Measurements from ENCODE around the gene SARDH.

Gene SARDH

GRCh38 chr9:133780962-133781827, 43.0 kb upstream of the SARDH start:
- TF ChIP-seq CTCF (IDR thresholded peaks at IDR 0.05; ENCODE audit: low read length) = no peak
- no peak for TF ChIP-seq EZH2phosphoT487 (IDR thresholded peaks at IDR 0.05; ENCODE audit: low read length)
- no peak for TF ChIP-seq EZH2 (optimal IDR thresholded peaks at IDR 0.05; ENCODE audit: low read depth, low read length)
- Histone ChIP-seq H2AFZ (ENCODE audit: low read length) (no peak overlapping the region), H3K9me3 (replicated peaks; ENCODE audit: insufficient read depth, low read length) (no peaks in the 10 kb centered on the region), H3K4me3 (ENCODE audit: low read length) (no peak overlapping the region), H3K27me3 (replicated peaks; ENCODE audit: insufficient read depth, low read length) (peaks cover 15% of the 10 kb centered on the region), H3K79me2 (ENCODE audit: low read length) (no peaks in the 10 kb centered on the region), H3K4me2 (ENCODE audit: low read depth, low read length) (no peak overlapping the region), H3K9ac (ENCODE audit: low read length) (no peak overlapping the region), H3K4me1 (ENCODE audit: low read length) (no peaks in the 10 kb centered on the region), H4K20me1 (ENCODE audit: insufficient read depth, low read length) (no peaks in the 10 kb centered on the region), H3K36me3 (replicated peaks; ENCODE audit: insufficient read depth, low read length) (no peaks in the 10 kb centered on the region), H3F3A (ENCODE audit: insufficient read depth, low read length) (no peaks in the 10 kb centered on the region), H3K27ac (ENCODE audit: low read length) (no peak overlapping the region), H3K9me2 (replicated peaks; ENCODE audit: insufficient read depth, low read length) (no peaks in the 10 kb centered on the region)
- DNase-seq = no peak

GRCh38 chr9:133780404-133780945, 42.3 kb upstream of the SARDH start:
- Histone ChIP-seq H3K4me3 (ENCODE audit: low read length) (no peak overlapping the region), H3K79me2 (ENCODE audit: low read length) (no peaks in the 10 kb centered on the region), H3K4me1 (ENCODE audit: low read length) (no peaks in the 10 kb centered on the region), H3F3A (ENCODE audit: insufficient read depth, low read length) (no peaks in the 10 kb centered on the region), H3K27ac (ENCODE audit: low read length) (no peak overlapping the region), H3K36me3 (replicated peaks; ENCODE audit: insufficient read depth, low read length) (no peaks in the 10 kb centered on the region), H2AFZ (ENCODE audit: low read length) (no peak overlapping the region), H3K9ac (ENCODE audit: low read length) (no peak overlapping the region), H4K20me1 (ENCODE audit: insufficient read depth, low read length) (no peaks in the 10 kb centered on the region), H3K9me3 (replicated peaks; ENCODE audit: insufficient read depth, low read length) (no peaks in the 10 kb centered on the region), H3K9me2 (replicated peaks; ENCODE audit: insufficient read depth, low read length) (no peaks in the 10 kb centered on the region), H3K4me2 (ENCODE audit: low read depth, low read length) (no peak overlapping the region), H3K27me3 (replicated peaks; ENCODE audit: insufficient read depth, low read length) (peaks cover 21% of the 10 kb centered on the region)
- no peak for DNase-seq
- TF ChIP-seq CTCF (IDR thresholded peaks at IDR 0.05; ENCODE audit: low read length) (no peak), EZH2 (optimal IDR thresholded peaks at IDR 0.05; ENCODE audit: low read depth, low read length) (no peak), EZH2phosphoT487 (IDR thresholded peaks at IDR 0.05; ENCODE audit: low read length) (no peak)

- no peak overlapping the region for H3K4me3 ChIP-seq (ENCODE audit: low read length)
- H2AFZ ChIP-seq (ENCODE audit: low read length) = no peak overlapping the region
- H3K9me2 ChIP-seq (replicated peaks; ENCODE audit: insufficient read depth, low read length) = no peaks in the 10 kb centered on the region
- no peaks in the 10 kb centered on the region for H3K4me1 ChIP-seq (ENCODE audit: low read length)
- TF ChIP-seq CTCF (IDR thresholded peaks at IDR 0.05; ENCODE audit: low read length) (no peak), EZH2phosphoT487 (IDR thresholded peaks at IDR 0.05; ENCODE audit: low read length) (no peak), EZH2 (optimal IDR thresholded peaks at IDR 0.05; ENCODE audit: low read depth, low read length) (no peak)
- no peaks in the 10 kb centered on the region for H3K9me3 ChIP-seq (replicated peaks; ENCODE audit: insufficient read depth, low read length)
- H3K27ac ChIP-seq (ENCODE audit: low read length) = no peak overlapping the region
- no peaks in the 10 kb centered on the region for H4K20me1 ChIP-seq (ENCODE audit: insufficient read depth, low read length)
- H3K4me2 ChIP-seq (ENCODE audit: low read depth, low read length) = no peak overlapping the region
- no peak overlapping the region for H3K9ac ChIP-seq (ENCODE audit: low read length)
- DNase-seq = no peak
- H3K36me3 ChIP-seq (replicated peaks; ENCODE audit: insufficient read depth, low read length) = no peaks in the 10 kb centered on the region
- H3K27me3 ChIP-seq (replicated peaks; ENCODE audit: insufficient read depth, low read length) = peaks cover 21% of the 10 kb centered on the region
- H3F3A ChIP-seq (ENCODE audit: insufficient read depth, low read length) = no peaks in the 10 kb centered on the region
- H3K79me2 ChIP-seq (ENCODE audit: low read length) = no peaks in the 10 kb centered on the region
These were observed 41.6 kb upstream of the SARDH start for GRCh38 chr9:133779516-133780403.
